DMS114 treated with DMSO at 0.1 percent for 48 hours (cell line): Measurements from ENCODE around the gene NMB.
"Not testable (repeated sequence)": the region's sequence is repeated elsewhere in the genome, so short reads cannot be mapped to it uniquely, and the experiment has no call there.

ENCODE experiments used
- DNase-seq: peaks from one replicate; lab custom pipeline; 2025; ENCODE audit not compliant: unreplicated experiment; lab: John Stamatoyannopoulos, UW

NMB gene, protein sequence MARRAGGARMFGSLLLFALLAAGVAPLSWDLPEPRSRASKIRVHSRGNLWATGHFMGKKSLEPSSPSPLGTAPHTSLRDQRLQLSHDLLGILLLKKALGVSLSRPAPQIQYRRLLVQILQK

DNA sequence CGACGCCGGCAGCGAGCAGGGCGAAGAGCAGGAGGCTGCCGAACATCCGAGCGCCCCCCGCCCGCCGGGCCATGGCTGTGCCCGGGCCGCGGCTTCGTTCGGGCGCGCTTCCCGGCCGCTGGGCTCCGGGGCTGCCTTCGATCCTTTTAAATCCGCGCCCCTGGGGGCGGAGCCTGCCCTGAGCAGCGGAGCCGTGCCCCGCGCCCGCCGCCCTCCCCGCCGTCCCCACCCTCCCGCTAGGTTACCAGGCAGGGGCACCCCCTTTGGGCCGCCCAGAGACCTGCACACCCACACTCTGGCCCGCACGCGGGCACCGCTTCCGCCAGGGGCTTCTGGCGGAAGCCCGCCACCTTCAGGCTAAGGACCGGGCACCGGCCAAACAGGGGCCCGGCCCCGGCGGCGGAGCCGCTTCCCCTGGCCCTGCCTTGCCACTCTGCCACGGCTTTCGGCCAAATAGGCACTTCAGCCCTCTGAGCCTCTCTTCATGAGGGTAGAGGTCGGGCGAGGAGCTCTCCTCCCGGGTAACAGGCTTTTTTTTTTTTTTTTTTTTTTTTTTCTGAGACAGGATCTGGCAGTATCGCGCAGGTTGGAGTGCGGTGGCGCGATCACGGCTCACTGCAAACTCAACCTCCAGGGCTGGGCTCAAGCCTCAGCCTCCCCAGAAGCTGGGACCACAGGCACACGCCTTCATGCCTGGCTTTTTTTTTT, at the start of gene NMB:
NMB (minus strand) TSS at position 120 of the 708 bp plus-strand sequence; CDS start at position 73, 47 bp downstream.
- peak; percentile 49 for DNase-seq

DNA sequence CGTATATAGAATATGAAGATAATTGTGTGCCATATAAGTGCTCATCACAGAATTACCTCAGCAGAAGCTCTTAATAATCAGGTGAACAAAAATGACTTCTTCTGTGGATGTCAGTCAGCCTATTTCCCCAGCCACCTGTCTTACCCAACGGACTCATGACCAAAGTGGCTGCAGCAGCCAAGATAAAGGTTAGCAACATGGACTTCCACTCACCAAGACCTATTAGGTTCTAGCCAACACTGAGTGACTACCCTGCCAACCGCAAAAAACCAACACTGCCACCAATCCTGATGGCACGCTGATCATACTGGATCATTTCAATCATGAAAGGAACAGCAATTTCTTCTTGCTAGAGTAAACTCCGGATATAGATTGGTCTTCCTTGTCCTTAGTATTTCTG, 45.8 kb upstream of the NMB start:
- DNase-seq = no peak

DNA sequence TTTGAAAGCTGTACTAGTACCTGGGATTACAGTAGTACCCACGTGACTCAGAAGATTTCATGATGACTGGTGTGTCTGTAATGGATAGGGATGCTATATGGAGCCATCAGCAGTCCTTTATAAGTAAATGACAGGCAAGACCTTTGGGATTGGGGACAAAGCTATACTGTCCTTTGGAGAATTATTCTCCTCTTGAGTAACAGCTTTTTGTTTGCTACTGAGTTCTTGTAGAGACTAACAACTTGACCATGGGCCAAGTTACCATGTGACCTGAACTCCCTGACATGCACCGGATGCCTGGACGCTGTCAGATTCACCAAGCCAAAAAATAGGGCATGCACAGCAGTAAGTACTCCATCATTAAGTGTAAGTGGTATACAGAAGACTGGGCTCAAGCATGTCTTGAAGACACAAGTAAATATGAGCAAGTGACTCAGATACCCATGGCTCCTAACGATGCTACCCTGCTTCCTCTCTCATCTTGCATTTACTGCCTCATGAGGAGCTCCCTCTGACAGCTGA, 45.0 kb upstream of the NMB start:
- DNase-seq = no peak

DNA sequence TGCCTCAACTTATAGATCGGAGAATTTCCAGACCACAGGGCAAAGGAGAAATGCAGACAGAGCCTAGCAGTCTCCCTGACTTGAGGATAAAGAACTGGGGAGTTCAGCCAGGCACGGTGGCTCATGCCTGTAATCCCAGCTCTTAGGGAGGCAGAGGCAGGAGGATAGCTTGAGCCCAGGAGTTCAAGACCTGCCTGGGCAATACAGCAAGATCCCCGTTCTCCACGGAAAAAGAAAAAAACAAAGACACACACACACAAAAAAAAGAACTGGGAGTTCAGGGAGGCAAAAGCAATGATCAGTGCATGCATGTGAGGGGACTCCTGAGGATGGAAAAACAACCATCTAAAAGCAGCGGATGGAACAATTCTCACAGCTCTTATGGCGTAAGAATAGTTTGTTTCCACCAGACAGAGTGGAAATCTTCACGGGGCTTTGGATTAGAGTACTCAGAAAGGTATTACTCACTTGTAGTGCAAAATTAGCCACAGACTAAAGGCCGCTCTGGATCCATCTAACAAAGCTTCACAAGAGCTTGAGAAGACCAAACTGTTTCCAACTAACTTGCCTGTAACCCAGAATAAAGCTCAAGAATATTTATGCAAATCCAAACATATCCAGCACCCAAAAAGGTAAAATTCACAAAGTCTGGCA, 41.7 kb upstream of the NMB start:
- DNase-seq = no peak

DNA sequence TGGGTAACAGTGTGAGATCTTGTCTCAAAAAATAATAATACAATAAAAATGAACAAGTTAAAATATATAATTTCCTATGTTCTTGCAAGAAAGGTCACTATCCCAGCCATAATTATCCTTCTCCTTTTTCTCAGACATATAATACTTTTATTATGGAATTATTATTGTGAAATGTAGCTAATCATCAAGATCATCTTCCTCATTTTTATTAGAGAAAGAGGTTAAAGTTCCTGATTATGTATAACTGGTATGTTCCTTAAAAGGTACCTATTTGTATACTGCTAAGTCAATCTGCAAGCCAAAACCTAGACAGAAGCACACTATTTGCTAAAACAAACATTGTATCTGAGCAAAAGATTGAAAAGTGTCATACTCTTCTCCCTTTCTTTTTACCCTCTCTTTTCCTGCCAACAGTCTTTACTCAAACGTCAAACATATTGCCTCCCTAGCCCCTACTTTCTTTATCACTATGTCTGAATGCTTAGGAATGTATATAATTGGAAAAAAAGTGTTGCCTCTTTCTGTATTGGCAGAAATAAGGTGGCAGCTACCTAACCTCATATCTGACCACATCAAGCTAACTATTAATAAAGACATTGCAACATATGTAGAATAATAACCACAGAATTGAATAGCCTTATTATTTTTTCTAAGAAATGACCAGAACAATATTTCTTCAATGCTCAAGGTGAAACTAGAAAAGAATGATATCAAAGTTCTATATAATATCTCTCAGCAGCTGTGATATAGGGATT, 39.4 kb upstream of the NMB start:
- no peak for DNase-seq

DNA sequence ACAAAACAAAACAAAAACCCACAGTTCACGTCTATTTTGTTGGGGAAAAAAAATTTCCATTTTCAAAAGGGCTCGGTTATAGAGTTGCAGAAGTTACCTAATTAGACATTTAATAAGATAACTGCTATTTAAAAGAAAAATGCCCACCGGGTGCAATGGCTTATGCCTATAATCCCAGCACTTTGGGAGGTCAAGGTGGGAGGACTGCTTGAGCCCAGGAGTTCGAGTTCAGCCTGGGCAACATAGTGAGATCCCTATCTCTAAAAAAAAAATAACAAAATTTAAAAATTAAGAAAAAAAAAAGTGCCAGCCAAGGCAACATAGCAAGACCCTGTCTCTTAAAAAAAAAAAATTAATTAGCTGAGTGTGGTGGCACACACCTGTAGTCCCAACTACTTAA, 38.8 kb upstream of the NMB start:
- DNase-seq = no peak

DNA sequence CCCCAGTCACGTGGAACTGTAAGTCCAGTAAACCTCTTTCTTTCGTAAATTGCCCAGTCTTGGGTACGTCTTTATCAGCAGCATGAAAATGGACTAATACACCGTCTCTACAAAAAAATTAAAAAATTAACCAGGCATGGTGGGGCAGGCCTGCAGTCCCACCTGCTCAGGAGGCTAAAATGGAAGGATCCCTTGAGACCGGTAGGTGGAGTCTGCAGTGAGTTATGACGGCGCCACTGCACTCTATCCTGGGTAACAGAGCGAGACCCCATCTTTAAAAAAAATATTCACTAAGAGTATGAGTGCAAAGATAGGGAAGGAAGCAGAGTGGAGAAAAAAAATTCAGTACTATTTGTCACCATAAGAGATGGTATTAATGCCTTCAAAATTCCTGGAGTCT, 32.3 kb upstream of the NMB start:
- no peak for DNase-seq

DNA sequence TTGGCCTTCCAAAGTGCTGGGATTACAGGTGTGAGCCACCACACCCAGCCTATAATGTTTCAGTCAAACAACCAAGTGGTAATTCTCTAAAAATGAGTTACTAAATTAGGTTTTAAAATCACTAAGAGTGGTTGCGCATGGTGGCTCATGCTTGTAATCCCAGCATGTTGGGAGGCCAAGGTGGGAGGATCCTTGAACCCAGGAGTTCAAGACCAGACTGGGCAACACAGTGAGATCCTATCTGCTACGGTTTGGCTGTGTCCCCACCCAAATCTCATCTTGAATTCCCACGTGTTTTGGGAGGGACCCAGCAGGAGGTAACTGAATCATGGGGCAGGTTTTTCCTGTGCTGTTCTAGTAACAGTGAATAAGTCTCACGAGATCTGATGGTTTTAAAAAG, 31.9 kb upstream of the NMB start:
- no peak for DNase-seq

DNA sequence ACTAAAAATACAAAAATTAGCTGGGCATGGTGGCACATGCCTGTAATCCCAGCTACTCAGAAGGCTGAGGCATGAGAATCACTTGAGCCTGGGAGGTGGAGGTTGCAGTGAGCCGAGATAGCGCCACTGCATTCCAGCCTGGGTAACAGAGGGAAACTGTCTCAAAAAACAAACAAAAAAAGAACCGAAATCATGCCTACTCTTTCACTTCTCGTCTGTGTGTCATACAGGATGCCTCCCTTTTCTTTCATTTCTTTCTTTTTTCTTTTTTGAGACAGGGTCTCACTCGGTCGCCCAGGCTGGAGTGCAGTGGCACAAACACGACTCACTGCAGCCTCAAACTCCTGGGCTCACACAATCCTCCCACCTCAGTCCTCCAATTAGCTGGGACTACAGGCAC, 28.4 kb upstream of the NMB start:
- DNase-seq = not testable (repeated sequence)

DNA sequence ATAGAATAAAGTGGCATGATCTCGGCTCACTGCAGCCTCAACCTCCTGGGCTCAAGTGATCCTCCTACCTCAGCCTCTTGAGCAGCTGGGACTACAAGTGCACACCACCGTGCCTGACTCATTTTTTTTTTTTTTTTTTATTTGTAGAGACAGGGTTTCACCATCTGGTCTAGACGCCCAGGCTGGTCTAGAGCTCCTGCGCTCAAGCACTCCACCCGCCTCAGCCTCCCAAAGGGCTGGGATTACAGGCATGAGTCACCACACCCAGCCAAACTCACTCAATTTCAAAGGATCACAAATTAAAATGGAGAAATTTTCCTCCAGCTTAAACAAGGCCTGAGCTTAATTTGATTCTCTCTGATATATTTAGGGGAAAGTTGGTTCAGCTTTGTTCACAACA, 27.3 kb upstream of the NMB start:
- DNase-seq = no peak

DNA sequence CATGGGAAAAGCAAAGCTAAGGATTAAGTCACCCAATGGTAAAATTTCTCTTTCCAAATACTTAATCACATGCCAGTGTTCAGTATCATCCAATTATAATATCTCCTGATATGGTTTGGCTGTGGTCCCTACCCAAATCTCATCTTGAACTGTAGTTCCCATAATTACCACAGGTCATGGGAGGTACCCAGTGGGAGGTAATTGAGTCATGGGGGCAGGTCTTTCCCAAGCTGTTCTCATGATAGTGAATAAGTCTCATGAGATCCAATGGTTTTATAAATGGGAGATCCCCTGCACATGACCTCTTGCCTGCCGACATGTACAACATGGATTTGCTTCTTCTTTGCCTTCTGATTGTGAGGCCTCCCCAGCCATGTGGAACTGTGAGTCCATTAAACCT, 26.1 kb upstream of the NMB start:
- no peak for DNase-seq

DNA sequence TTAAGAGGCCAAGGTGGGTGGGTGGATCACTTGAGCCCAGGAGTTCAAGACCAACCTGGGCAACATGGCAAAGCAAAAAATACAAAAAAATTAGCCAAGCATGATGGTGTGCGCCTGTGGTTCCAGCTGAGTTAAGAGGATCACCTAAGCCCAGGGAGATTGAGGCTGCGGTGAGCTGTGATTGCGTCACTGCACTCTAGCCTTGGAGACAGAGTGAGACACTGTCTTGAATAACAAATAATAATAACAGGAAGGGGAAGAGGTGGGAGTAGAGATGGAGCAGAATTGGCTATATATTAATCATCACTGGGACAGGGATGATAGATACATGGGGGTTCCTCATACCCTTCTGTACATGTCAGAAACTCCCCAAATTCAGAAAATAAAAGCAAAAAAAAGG, 23.8 kb upstream of the NMB start:
- no peak for DNase-seq

DNA sequence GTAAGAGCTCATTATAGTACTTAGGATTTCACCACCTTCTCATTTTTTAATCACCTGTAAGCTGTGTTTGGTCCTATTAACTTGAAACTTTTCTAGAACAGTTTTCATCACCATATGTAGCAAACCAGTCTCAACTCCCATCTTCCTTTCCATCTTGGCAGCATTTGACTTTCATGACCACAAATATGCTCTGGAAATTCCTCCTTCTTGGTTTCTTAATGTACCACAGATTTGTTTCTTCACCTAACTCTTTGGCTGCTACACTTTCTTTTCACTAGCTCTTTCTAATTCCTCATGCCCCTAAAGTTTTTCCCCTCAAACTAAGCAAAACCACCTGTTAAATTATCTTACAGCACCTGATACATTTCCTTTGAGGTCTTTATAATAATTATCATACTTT, 13.2 kb upstream of the NMB start:
- DNase-seq = no peak

DNA sequence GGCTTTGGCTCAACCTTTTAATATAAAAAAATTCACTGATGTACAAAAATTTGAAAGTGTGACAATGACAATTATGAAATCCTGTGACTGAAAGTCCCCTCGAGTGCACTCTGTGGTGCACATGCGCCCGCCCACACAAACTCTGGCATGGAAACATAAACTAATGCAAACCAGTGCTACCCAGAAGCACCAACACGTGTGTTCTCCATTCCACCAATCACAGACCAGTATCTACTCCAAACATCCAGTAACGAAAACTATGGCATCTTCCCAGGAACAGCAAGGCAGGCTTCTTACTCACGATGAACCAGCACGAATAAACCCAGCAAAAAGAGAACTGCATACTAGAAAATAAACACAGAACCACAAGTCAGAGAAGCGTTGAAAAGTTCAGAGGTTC, 11.7 kb upstream of the NMB start:
- no peak for DNase-seq

DNA sequence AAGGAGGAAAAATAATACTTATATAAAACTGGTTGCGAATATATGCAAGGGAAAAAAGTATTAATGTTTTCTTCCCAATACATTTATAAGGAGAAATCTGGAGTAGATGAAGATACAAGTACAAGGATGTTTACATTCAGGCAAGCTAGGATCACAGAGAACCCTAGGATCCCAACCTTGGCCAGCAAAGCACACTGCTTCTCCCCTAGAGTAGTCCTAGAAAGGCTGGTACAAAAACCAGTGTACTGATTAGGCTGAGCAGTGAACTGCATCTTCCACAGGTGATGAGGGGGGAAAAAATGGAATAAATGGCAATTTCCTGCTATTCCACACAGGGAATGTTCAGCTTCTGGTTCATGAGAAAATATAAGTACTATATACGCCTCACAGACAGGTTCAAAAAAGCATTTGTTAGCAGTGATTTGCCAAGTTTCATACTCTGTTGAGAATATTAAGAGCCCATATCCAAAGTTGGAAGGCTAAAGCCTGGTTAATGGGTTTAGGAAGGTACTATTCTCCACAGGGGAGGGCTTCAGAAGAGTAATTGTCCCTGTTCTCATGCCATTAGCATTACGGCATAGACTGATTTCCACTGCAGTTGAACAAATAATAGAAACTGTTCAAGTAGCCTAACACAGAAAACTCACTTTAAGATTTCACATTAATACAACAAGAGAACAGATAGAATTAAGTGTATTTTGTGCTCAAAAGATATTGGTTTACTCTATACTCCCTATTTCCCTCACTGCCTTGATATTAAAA, 10.4 kb upstream of the NMB start:
- no peak for DNase-seq

DNA sequence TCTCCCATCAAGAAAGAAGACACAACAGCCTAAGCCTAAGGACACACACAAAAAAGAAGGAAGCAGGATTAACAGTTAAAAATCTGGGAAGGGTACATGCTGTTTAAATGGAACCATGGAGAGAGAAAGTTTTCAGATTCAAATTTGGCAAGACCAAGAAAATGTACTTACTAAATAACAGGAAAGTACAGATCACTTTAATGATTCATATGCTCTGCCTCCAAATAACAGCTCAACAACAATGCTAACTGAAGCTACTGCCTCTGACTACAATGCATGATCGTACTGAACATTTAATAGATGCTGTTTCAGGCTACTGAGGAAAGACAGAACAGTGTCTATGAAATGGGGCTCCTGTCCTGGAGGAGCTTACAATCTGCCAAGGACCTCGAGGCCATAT, 8.4 kb upstream of the NMB start:
- no peak for DNase-seq

DNA sequence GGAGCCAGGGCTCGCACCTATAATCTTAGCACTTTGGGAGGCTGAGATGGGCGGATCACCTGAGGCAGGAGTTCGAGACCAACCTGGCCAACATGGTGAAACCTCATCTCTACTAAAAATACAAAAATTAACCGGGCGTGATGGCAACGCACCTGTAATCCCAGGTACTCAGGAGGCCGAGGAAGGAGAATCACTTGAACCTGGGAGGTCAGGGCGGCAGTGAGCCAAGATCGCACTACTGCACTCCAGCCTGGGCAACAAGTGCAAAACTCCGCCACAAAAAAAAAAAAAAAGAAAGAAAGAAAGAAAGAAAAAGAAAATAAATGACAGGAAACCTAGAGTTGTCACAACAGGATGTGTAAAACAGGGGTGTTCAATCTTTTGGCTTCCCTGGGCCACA, 3.0 kb upstream of the NMB start:
- DNase-seq = no peak

DNA sequence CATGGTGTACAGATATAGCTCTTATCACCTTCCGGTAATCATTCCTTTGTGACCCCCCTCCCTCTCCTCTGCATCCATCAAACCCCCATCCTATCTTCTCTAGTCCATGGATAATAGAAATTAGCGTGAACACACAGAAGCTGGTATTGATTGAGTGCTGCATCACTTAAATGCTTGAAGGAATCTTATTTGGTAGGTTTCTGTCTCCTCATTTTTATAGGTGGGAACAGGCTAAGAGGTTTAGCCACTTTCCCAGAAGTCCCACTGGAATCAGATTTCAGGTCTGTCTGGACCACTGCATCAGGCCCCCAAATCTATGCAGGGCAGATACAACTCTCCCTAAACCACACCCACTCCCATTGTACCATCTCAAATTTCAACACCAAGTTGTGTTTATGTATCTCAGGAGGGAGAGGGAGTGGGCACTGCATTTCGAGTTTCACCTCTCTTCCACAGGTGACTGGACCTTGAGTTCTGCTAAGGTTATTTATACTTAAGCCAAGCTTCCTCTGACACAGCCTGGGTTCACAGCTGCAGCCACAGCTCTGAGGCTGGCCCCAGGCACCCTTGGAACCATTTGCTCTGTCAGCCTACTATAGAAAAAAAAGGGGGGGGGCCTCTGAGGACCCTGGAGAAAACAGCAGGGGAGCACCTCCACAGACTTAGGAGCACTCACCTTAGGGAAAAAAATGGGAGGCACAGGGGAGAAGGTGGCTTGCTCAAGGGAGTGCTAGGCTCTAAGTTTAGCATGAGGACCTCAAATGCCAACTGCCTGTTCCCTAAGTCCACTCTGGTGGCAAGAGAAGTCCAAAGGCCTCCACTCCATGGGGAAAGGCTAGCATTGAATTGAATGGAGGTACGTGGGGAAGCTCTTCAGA, 2.1 kb upstream of the NMB start:
- no peak for DNase-seq

DNA sequence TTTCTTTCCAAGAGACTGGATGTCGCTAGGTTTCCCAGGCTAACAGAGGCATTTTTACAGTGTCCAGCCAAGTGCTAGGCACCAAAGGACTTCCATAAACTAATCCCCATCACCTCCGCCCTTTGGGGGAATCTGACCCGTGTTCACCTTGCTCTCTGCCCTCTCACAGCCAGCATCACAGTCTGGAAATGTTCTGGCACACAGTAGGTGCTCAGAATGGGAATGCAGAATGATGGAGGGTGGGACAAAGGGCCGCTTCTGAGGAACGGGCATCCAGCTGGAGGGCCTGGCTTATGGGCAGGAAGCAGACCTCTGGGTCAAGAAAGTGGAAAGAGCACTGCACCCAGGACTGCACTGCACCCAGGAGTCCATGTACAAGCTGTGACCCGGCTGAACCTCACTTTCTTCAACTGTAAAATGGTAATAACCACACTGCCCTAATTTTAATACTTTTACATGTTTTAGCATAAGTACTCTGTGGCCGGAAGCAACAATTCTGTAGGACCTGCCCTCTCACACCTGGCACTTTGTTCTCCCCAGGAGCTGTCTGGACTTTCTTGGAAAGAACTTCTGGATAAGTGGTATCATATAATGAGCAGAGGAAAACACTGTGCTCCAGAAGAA, 901 bp upstream of the NMB start:
- DNase-seq = no peak

DNA sequence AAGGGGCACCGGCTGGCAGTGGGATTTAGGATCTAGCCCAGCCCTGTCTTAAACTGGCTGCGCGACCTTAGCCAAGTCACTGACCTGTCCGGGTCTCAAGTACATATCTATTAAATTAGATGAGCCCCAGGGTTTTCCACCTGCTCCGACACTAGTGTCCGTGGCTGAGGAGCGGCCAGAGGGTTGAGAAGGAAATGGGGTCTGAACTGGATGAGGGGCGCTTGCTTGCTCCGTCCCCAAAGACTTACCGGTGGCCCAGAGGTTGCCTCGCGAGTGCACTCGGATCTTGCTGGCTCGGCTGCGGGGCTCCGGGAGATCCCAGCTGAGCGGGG, 285 bp downstream of the NMB start:
- no peak for DNase-seq
